Measurements from ENCODE around the gene PNPLA7.

DNA sequence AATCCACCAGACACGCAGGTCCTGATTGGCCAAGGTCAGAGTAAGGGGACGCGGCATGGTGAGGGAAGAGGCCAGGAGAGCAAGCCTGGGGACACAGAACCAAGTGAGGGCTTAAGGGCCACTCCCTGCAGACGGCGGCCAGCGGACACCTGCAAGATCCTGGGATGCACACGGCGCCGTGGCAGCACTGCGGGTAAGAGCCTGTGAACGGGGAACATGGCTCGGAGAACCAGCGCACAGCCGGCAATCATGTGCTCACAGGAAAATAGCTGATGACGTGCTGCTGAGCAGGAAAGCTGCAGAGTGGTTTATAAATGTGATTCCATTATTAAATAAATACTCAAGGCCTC, 64.1 kb downstream of the PNPLA7 start:
- TF ChIP-seq POLR2A (IDR thresholded peaks at IDR 0.05) (no peak), CTCF (IDR thresholded peaks at IDR 0.05) (no peak), POLR2AphosphoS5 (IDR thresholded peaks at IDR 0.05) (no peak)

Data from suprapubic skin (tissue), 4 donors.